GM18873 (cell line): Measurements from ENCODE around the gene SERPINB1.
"Not testable (repeated sequence)": the region's sequence is repeated elsewhere in the genome, so short reads cannot be mapped to it uniquely, and the experiment has no call there.

Experiments used
- ATAC-seq: cut with Tn5 transposase; IDR thresholded peaks from one replicate; pipeline ENCODE4 v1.9.1; 2021; ENCODE audit warnings: mild to moderate bottlenecking, moderate library complexity, moderate number of reproducible peaks; ENCODE audit not compliant: unreplicated experiment, low FRiP score

The SERPINB1 gene

GRCh38 chr6:2841264-2842138 is at the start of gene SERPINB1:
Gene SERPINB1, minus strand, starts transcription at chr6:2841863. Its CDS starts 1,277 bp downstream, at chr6:2840586.
- peak; percentile 44 for ATAC-seq

GRCh38 chr6:2890976-2891767 is 49.5 kb upstream of the SERPINB1 start:
- ATAC-seq, result no peak

- no peak for ATAC-seq
Measured at GRCh38 chr6:2885967-2886735, 44.5 kb upstream of the SERPINB1 start.

- ATAC-seq, result no peak
Measured at GRCh38 chr6:2884804-2885203, 43.1 kb upstream of the SERPINB1 start.

GRCh38 chr6:2883673-2884072 is 42.0 kb upstream of the SERPINB1 start:
- no peak for ATAC-seq

- peak; percentile 51 for ATAC-seq
Measured at GRCh38 chr6:2881423-2881822, 39.8 kb upstream of the SERPINB1 start.

- ATAC-seq, result not testable (repeated sequence)
Measured at GRCh38 chr6:2880156-2880555, 38.5 kb upstream of the SERPINB1 start.

GRCh38 chr6:2877960-2878359 is 36.3 kb upstream of the SERPINB1 start:
- no peak for ATAC-seq

- no peak for ATAC-seq
Measured at GRCh38 chr6:2877057-2877882, 35.6 kb upstream of the SERPINB1 start.

GRCh38 chr6:2876210-2877056 is 34.8 kb upstream of the SERPINB1 start:
- no peak for ATAC-seq

- no peak for ATAC-seq
Measured at GRCh38 chr6:2875359-2876191, 33.9 kb upstream of the SERPINB1 start.

GRCh38 chr6:2873643-2874042 is 32.0 kb upstream of the SERPINB1 start:
- ATAC-seq, result no peak

- no peak for ATAC-seq
Measured at GRCh38 chr6:2872423-2873358, 31.0 kb upstream of the SERPINB1 start.

- no peak for ATAC-seq
Measured at GRCh38 chr6:2871953-2872352, 30.3 kb upstream of the SERPINB1 start.

- no peak for ATAC-seq
Measured at GRCh38 chr6:2871102-2871501, 29.4 kb upstream of the SERPINB1 start.

- no peak for ATAC-seq
Measured at GRCh38 chr6:2870046-2870636, 28.5 kb upstream of the SERPINB1 start.

GRCh38 chr6:2868637-2869036 is 27.0 kb upstream of the SERPINB1 start:
- ATAC-seq, result no peak
